DOHH2 (cell line): Measurements from ENCODE around the gene BRDT.

Source experiments
- H3F3A ChIP-seq: fragments of 200-600 bp; sonication (generic), shearing (Covaris generic); 2 replicates; pipeline ENCODE4 v1.6.0; 2016; ENCODE audit warnings: antibody characterized with exemption, mild to moderate bottlenecking; ENCODE audit not compliant: control insufficient read depth, insufficient read depth
- H3K27ac ChIP-seq: fragments of 200-600 bp; sonication (generic); 2 replicates; pipeline ENCODE4 v1.5.1; 2014; ENCODE audit warnings: low read depth, mild to moderate bottlenecking, low read length, moderate library complexity
- H3K27me3 ChIP-seq: fragments of 200-600 bp; sonication (generic); 2 replicates; pipeline ENCODE4 v1.6.1; 2014; ENCODE audit warnings: mild to moderate bottlenecking, low read length, mixed read lengths; ENCODE audit not compliant: control insufficient read depth
- H3K36me3 ChIP-seq: fragments of 200-600 bp; sonication (generic); 2 replicates; pipeline ENCODE4 v1.6.1; 2014; ENCODE audit warnings: mild to moderate bottlenecking, low read length, moderate library complexity, mixed read lengths; ENCODE audit not compliant: control insufficient read depth
- H3K4me1 ChIP-seq: fragments of 200-600 bp; sonication (generic); 2 replicates; pipeline ENCODE4 v1.6.1; 2014; ENCODE audit warnings: mild to moderate bottlenecking, low read length, mixed read lengths; ENCODE audit not compliant: control insufficient read depth
- H3K4me2 ChIP-seq: fragments of 200-600 bp; sonication (generic); 2 replicates; pipeline ENCODE4 v1.6.0; 2014; ENCODE audit warnings: mild to moderate bottlenecking, low read length, moderate library complexity
- H3K4me3 ChIP-seq: fragments of 200-600 bp; sonication (generic); 2 replicates; pipeline ENCODE4 v1.5.1; 2014; ENCODE audit warnings: mild to moderate bottlenecking, low read length, mixed read lengths
- H3K79me2 ChIP-seq: fragments of 200-600 bp; sonication (generic); 2 replicates; pipeline ENCODE4 v1.6.1; 2014; ENCODE audit warnings: mild to moderate bottlenecking, low read length, mixed read lengths; ENCODE audit not compliant: control insufficient read depth
- H3K9me2 ChIP-seq: fragments of 200-600 bp; sonication (generic); replicated peaks from 2 replicates; pipeline ENCODE4 v1.6.1; 2014; ENCODE audit warnings: mild to moderate bottlenecking, low read length, mixed read lengths; ENCODE audit not compliant: control insufficient read depth
- H3K9me3 ChIP-seq: fragments of 200-600 bp; sonication (generic); 2 replicates; pipeline ENCODE4 v1.6.1; 2014; ENCODE audit warnings: antibody characterized with exemption, low read length, mixed read lengths; ENCODE audit not compliant: control insufficient read depth, insufficient read depth
- H4K20me1 ChIP-seq: fragments of 200-600 bp; sonication (generic); 2 replicates; pipeline ENCODE4 v1.6.0; 2014; ENCODE audit warnings: low read depth, mild to moderate bottlenecking, antibody characterized with exemption, low read length, moderate library complexity; ENCODE audit not compliant: control insufficient read depth, insufficient read depth
- CTCF ChIP-seq: fragments of 200-600 bp; sonication (generic); IDR thresholded peaks from one replicate; pipeline ENCODE4 v1.5.1; 2014; ENCODE audit warnings: antibody characterized with exemption, mild to moderate bottlenecking, low read depth, low read length; ENCODE audit not compliant: poor library complexity, severe bottlenecking
- EZH2phosphoT487 ChIP-seq: fragments of 200-600 bp; sonication (generic); IDR thresholded peaks from 2 replicates; pipeline ENCODE4 v1.6.1; 2017; ENCODE audit warnings: borderline replicate concordance, mild to moderate bottlenecking, antibody characterized with exemption, low read length, moderate library complexity, mixed read lengths

BRDT gene

GRCh38 chr1:91919962-91920361 lies 29.2 kb upstream of the BRDT start:
- no peaks in the 10 kb centered on the region for H3K36me3 ChIP-seq
- H3F3A ChIP-seq, result no peaks in the 10 kb centered on the region
- no peak overlapping the region for H3K27ac ChIP-seq
- no peaks in the 10 kb centered on the region for H3K27me3 ChIP-seq
- H3K9me2 ChIP-seq, result no peaks in the 10 kb centered on the region
- no peak overlapping the region for H3K4me2 ChIP-seq
- H4K20me1 ChIP-seq, result no peaks in the 10 kb centered on the region
- H3K4me1 ChIP-seq, result no peaks in the 10 kb centered on the region
- no peak for TF ChIP-seq CTCF
- no peak for TF ChIP-seq EZH2phosphoT487
- no peaks in the 10 kb centered on the region for H3K9me3 ChIP-seq
- no peak overlapping the region for H3K4me3 ChIP-seq
- no peaks in the 10 kb centered on the region for H3K79me2 ChIP-seq

GRCh38 chr1:91924146-91924545 lies 25.1 kb upstream of the BRDT start:
- no peak overlapping the region for H3K27ac ChIP-seq

GRCh38 chr1:91925644-91926435 lies 23.4 kb upstream of the BRDT start:
- H3K4me2 ChIP-seq, result no peak overlapping the region
- TF ChIP-seq CTCF (no peak), EZH2phosphoT487 (no peak)

More at GRCh38 chr1:91924146-91924545, 25.1 kb upstream of the BRDT start:
- no peaks in the 10 kb centered on the region for H3K79me2 ChIP-seq
- no peaks in the 10 kb centered on the region for H3K9me3 ChIP-seq
- no peaks in the 10 kb centered on the region for H3F3A ChIP-seq
- no peaks in the 10 kb centered on the region for H3K9me2 ChIP-seq
- no peaks in the 10 kb centered on the region for H4K20me1 ChIP-seq
- H3K27me3 ChIP-seq, result no peaks in the 10 kb centered on the region
- H3K36me3 ChIP-seq, result no peaks in the 10 kb centered on the region
- no peaks in the 10 kb centered on the region for H3K4me1 ChIP-seq
- no peak overlapping the region for H3K4me3 ChIP-seq
- H3K4me2 ChIP-seq, result no peak overlapping the region
- TF ChIP-seq CTCF, result no peak
- TF ChIP-seq EZH2phosphoT487, result no peak

More at GRCh38 chr1:91925644-91926435, 23.4 kb upstream of the BRDT start:
- Histone ChIP-seq H3K4me3 (no peak overlapping the region), H3K27me3 (no peaks in the 10 kb centered on the region), H3K79me2 (no peaks in the 10 kb centered on the region), H3K4me1 (no peaks in the 10 kb centered on the region), H4K20me1 (no peaks in the 10 kb centered on the region), H3F3A (no peaks in the 10 kb centered on the region), H3K27ac (no peak overlapping the region), H3K9me3 (no peaks in the 10 kb centered on the region), H3K36me3 (no peaks in the 10 kb centered on the region), H3K9me2 (no peaks in the 10 kb centered on the region)
